ENCODE data around the gene XPNPEP3.

DNA sequence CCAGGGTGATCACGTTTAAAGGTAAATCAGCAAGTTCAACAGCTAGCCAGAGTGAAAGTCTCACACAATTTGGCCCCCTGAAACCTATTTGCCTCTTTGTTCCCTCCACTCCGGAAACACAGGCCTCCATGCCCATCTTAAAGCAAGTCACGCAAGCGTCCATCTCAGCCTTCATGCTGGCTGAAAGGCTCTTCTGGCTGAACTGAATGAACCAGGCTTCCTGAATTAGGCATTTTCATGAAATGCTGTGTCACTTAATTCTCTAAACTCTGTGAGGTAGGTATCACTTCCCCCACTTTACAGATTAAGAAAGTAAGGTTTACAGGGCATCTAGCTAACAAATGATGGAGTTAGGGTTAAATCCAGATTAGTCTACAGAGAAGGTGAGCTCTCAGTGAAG, 39.2 kb upstream of the XPNPEP3 start:
- TF ChIP-seq CTCF (IDR thresholded peaks at IDR 0.05) (no peak), POLR2AphosphoS5 (IDR thresholded peaks at IDR 0.05) (no peak), POLR2A (IDR thresholded peaks at IDR 0.05) (no peak), EP300 (IDR thresholded peaks at IDR 0.05) (no peak)

All from suprapubic skin (tissue), 4 donors.